ENCODE results near the gene RAB3IP. TPM values are rescaled to one million over a fixed set of nuclear protein-coding genes. Genes with fewer than 3 reads are reported as not detected.
"Not testable (repeated sequence)": the region's sequence is repeated elsewhere in the genome, so short reads cannot be mapped to it uniquely, and the experiment has no call there.

RAB3IP gene
- total and polyA plus RNA-seq, 10 donors: 11.8 to 41.2 (median 18.4) TPM

- DNase-seq: no peak
- no peak for TF ChIP-seq POLR2AphosphoS5 (IDR thresholded peaks at IDR 0.05)
- no peak for TF ChIP-seq POLR2A (IDR thresholded peaks at IDR 0.05)
- TF ChIP-seq CTCF (IDR thresholded peaks at IDR 0.05 in 8 of 11, conservative IDR thresholded peaks at IDR 0.05 in 3 of 11): no peak
- Histone ChIP-seq H3K27me3 (replicated peaks in 1 of 7) (no peaks in the 10 kb centered on the region), H3K9me3 (peaks cover 4 to 28% (median 21%) of the 10 kb centered on the region in 8 donors), H3K36me3 (peaks cover 2 to 43% (median 26%) of the 10 kb centered on the region in 6 donors), H3K27ac (no peak overlapping the region), H3K4me1 (no peaks in the 10 kb centered on the region), H3K4me3 (no peak overlapping the region)
- WGBS, 5 donors: 93 to 98% (median 95%) methylated on average over 5 of the region's 5 CpGs
- intact Hi-C loops (cut with DNase I; ENCODE audit: low total_unique reads): no loop called here
These were observed 16.6 kb downstream of the RAB3IP start for GRCh38 chr12:69755302-69755701.

- no peak for DNase-seq
- H3K36me3 ChIP-seq: peaks cover 2 to 49% (median 26%) of the 10 kb centered on the region in 6 donors
- 91 to 98% (median 94%) methylated on average over 6 of the region's 6 CpGs for WGBS, 5 donors
- no peak overlapping the region for H3K4me3 ChIP-seq
- no peaks in the 10 kb centered on the region for H3K27me3 ChIP-seq (replicated peaks in 1 of 7)
- H3K27ac ChIP-seq: no peak overlapping the region
- H3K9me3 ChIP-seq: peaks cover 4 to 36% (median 27%) of the 10 kb centered on the region in 8 donors
- no peaks in the 10 kb centered on the region for H3K4me1 ChIP-seq
- intact Hi-C loops (cut with DNase I; ENCODE audit: low total_unique reads): no loop called here
- no peak for TF ChIP-seq POLR2AphosphoS5 (IDR thresholded peaks at IDR 0.05)
- no peak for TF ChIP-seq CTCF (IDR thresholded peaks at IDR 0.05 in 8 of 11, conservative IDR thresholded peaks at IDR 0.05 in 3 of 11)
- TF ChIP-seq POLR2A (IDR thresholded peaks at IDR 0.05): no peak
These were observed 17.6 kb downstream of the RAB3IP start for GRCh38 chr12:69756088-69756755.

GRCh38 chr12:69758105-69758504 is 19.4 kb downstream of the RAB3IP start:
- intact Hi-C loops (cut with DNase I; ENCODE audit: low total_unique reads): no loop called here
- H3K27ac ChIP-seq: no peak overlapping the region
- no peak overlapping the region for H3K4me3 ChIP-seq
- H3K9me3 ChIP-seq: peaks cover 4 to 49% (median 43%) of the 10 kb centered on the region in 8 donors
- H3K4me1 ChIP-seq: no peaks in the 10 kb centered on the region
- no peaks in the 10 kb centered on the region for H3K27me3 ChIP-seq (replicated peaks in 1 of 7)
- peaks cover 2 to 67% (median 31%) of the 10 kb centered on the region in 6 donors for H3K36me3 ChIP-seq
- 86 to 95% (median 94%) methylated on average over 2 of the region's 2 CpGs for WGBS, 5 donors
- no peak for DNase-seq
- TF ChIP-seq POLR2AphosphoS5 (IDR thresholded peaks at IDR 0.05) (no peak), POLR2A (IDR thresholded peaks at IDR 0.05) (no peak), CTCF (IDR thresholded peaks at IDR 0.05 in 8 of 11, conservative IDR thresholded peaks at IDR 0.05 in 3 of 11) (no peak)

- H3K27me3 ChIP-seq (replicated peaks in 1 of 7); H3K27ac ChIP-seq; H3K4me1 ChIP-seq; H3K4me3 ChIP-seq; DNase-seq; intact Hi-C loops (cut with DNase I; ENCODE audit: low total_unique reads): not testable (repeated sequence)
- Histone ChIP-seq H3K9me3 (peaks cover 5 to 63% (median 57%) of the 10 kb centered on the region in 8 donors), H3K36me3 (peaks cover 2 to 75% (median 31%) of the 10 kb centered on the region in 6 donors)
- 96 to 99% (median 97%) methylated on average over 12 to 39 of the region's 39 CpGs for WGBS, 5 donors
These were observed 20.9 kb downstream of the RAB3IP start for GRCh38 chr12:69759581-69759980.

All from spleen (tissue), 11 donors.